K562 (cell line): Measurements from ENCODE around the gene PPIL4. TPM values are rescaled to one million over a fixed set of nuclear protein-coding genes. Genes with fewer than 3 reads are reported as not detected.

Source experiments
- ATAC-seq: fragments of 200-7000 bp; cut with Tn5 transposase; 3 replicates; pipeline ENCODE4 v1.9.1; 2020; ENCODE audit warnings: moderate library complexity
- BruUV-seq: library from RNA; stranded (reverse); fragments of 400-500 nt; replicated peaks from 2 replicates; lab custom pipeline; 2021; lab: Mats Ljungman, UMichigan
- CTCF ChIA-PET: fragments of 300-600 bp; formaldehyde crosslinking; extraction: SDS; loops from one replicate; lab custom pipeline; 2021; ENCODE audit warnings: low intra/inter-chr PET ratio; lab: Yijun Ruan, JAX
- POLR2A ChIA-PET: fragments of 300-600, 350-650 bp; sonication (Branson Sonifier 250); formaldehyde crosslinking; extraction: SDS; loops from one replicate; lab custom pipeline; 2021; ENCODE audit warnings: antibody characterized with exemption, inconsistent platforms; lab: Yijun Ruan, JAX
- DNase-seq, 4 experiments: peaks; one replicate each; pipeline versions ENCODE4 v3.0.0 to v3.0.0-alpha.2; 2011 to 2018; ENCODE audit warnings: low spot score in 3 of 4, mixed read lengths in 3 of 4; ENCODE audit errors: extremely low read depth in 1 of 4
- FAIRE-seq: peaks from 2 replicates; lab custom pipeline; 2011; peaks lifted over from hg19 to GRCh38; lab: Jason Lieb, UNC
- H2AFZ ChIP-seq: 2 replicates; pipeline ENCODE4 v1.6.0; 2011; ENCODE audit warnings: low read depth, low read length, control low read depth, inconsistent platforms
- H3K27ac ChIP-seq: fragments of 200-600 bp; 3 replicates; pipeline ENCODE4 v1.8.0; 2011; ENCODE audit warnings: low read depth, mild to moderate bottlenecking, control low read depth, inconsistent platforms, low read length, moderate library complexity, mixed read lengths; ENCODE audit errors: extremely low read depth
- H3K27me3 ChIP-seq, 2 experiments: fragments of 300-600 bp in 1 of 2; 2 replicates in 1 of 2; 3 replicates in 1 of 2; pipeline versions ENCODE4 v1.6.0 to v1.8.0; 2011; ENCODE audit warnings: inconsistent platforms in 2 of 2, low read length in 2 of 2, mild to moderate bottlenecking in 1 of 2, mixed read lengths in 1 of 2, moderate library complexity in 1 of 2; ENCODE audit not compliant: control insufficient read depth in 2 of 2, insufficient read depth in 2 of 2
- H3K36me3 ChIP-seq: fragments of 300-600 bp; 3 replicates; pipeline ENCODE4 v1.8.0; 2011; ENCODE audit warnings: mild to moderate bottlenecking, low read length, inconsistent platforms; ENCODE audit not compliant: control insufficient read depth, insufficient read depth
- H3K4me1 ChIP-seq, 2 experiments: fragments of 200-600 bp in 1 of 2; replicated peaks in 1 of 2; 2 replicates in 1 of 2; 3 replicates in 1 of 2; pipeline versions ENCODE4 v1.5.1 to v1.8.0; 2011; ENCODE audit warnings: inconsistent platforms in 2 of 2, low read length in 2 of 2, mild to moderate bottlenecking in 1 of 2, mixed read lengths in 1 of 2, moderate library complexity in 1 of 2; ENCODE audit not compliant: control insufficient read depth in 2 of 2, insufficient read depth in 2 of 2
- H3K4me2 ChIP-seq: 2 replicates; pipeline ENCODE4 v1.6.1; 2011; ENCODE audit warnings: low read length, control low read depth, inconsistent platforms, mixed read lengths; ENCODE audit not compliant: insufficient read depth
- H3K4me3 ChIP-seq: fragments of 200-600 bp; sonication (generic), shearing (Covaris generic); 2 replicates; pipeline ENCODE4 v1.5.1; 2016; ENCODE audit warnings: control low read depth, inconsistent platforms
- H3K79me2 ChIP-seq: fragments of 200-600 bp; 3 replicates; pipeline ENCODE4 v1.8.0; 2011; ENCODE audit warnings: low read length, inconsistent platforms; ENCODE audit not compliant: control insufficient read depth, insufficient read depth
- H3K9ac ChIP-seq, 2 experiments: 2 replicates each; pipeline versions ENCODE4 v1.6.0 to v1.6.1; 2011; ENCODE audit warnings: low read depth in 2 of 2, low read length in 2 of 2, control low read depth in 1 of 2, inconsistent platforms in 1 of 2, mild to moderate bottlenecking in 1 of 2, mixed read lengths in 1 of 2; ENCODE audit not compliant: insufficient read depth in 1 of 2
- H3K9me1 ChIP-seq: one replicate; pipeline ENCODE4 v1.6.0; 2011; ENCODE audit warnings: inconsistent platforms, mild to moderate bottlenecking, low read length, moderate library complexity; ENCODE audit not compliant: control insufficient read depth, insufficient read depth
- H3K9me3 ChIP-seq: replicated peaks from 2 replicates; pipeline ENCODE4 v1.5.1; 2011; ENCODE audit warnings: low read depth, low read length, inconsistent platforms; ENCODE audit not compliant: control insufficient read depth, insufficient read depth
- H4K20me1 ChIP-seq: replicated peaks from 2 replicates; pipeline ENCODE4 v1.6.1; 2011; ENCODE audit warnings: low read length, inconsistent platforms, mixed read lengths; ENCODE audit not compliant: control insufficient read depth, insufficient read depth
- ATF1 ChIP-seq, 2 experiments: fragments of 450-650 bp in 1 of 2; IDR thresholded peaks; 2 replicates each; pipeline ENCODE4 v1.6.1; 2016; ENCODE audit warnings: missing compliant biosample characterization in 1 of 2, missing genetic modification characterization in 1 of 2
- C11orf30 ChIP-seq: fragments of 450-650 bp; IDR thresholded peaks from 2 replicates; pipeline ENCODE4 v1.6.1; 2016; ENCODE audit warnings: low read depth, mild to moderate bottlenecking
- CREB3 ChIP-seq: fragments of 450-650 bp; conservative IDR thresholded peaks from 2 replicates; pipeline ENCODE4 v1.6.1; 2016; ENCODE audit warnings: missing genetic modification characterization, low read depth, mild to moderate bottlenecking, missing compliant biosample characterization, moderate library complexity
- CREB5 ChIP-seq: fragments of 250-450 bp; sonication (Bioruptor Pico); IDR thresholded peaks from 2 replicates; pipeline ENCODE4 v1.5.0; 2020; ENCODE audit warnings: mild to moderate bottlenecking
- ETV1 ChIP-seq: fragments of 450-650 bp; conservative IDR thresholded peaks from 2 replicates; pipeline ENCODE4 v1.6.1; 2016; ENCODE audit warnings: missing genetic modification characterization, control low read depth, low read depth, missing compliant biosample characterization
- L3MBTL2 ChIP-seq: fragments of 450-650 bp; IDR thresholded peaks from 2 replicates; pipeline ENCODE4 v1.6.1; 2016; ENCODE audit warnings: mild to moderate bottlenecking, moderate library complexity
- NCOA6 ChIP-seq: fragments of 450-650 bp; IDR thresholded peaks from 2 replicates; pipeline ENCODE4 v1.6.1; 2017; ENCODE audit warnings: mild to moderate bottlenecking
- NELFE ChIP-seq: IDR thresholded peaks from 2 replicates; pipeline ENCODE4 v1.6.1; 2011; ENCODE audit warnings: mild to moderate bottlenecking; ENCODE audit not compliant: insufficient read depth, insufficient read length
- SRSF9 ChIP-seq: fragments of 200-400 bp; formaldehyde crosslinking; IDR thresholded peaks from 2 replicates; pipeline ENCODE4 v1.6.1; 2017; ENCODE audit warnings: low read depth, low read length, borderline replicate concordance
- ZBED1 ChIP-seq: IDR thresholded peaks from 2 replicates; pipeline ENCODE4 v1.6.1; 2014
- ZBTB1 ChIP-seq: sonication (generic); formaldehyde crosslinking; IDR thresholded peaks from 2 replicates; pipeline ENCODE4 v1.8.1; 2023; ENCODE audit warnings: missing genetic modification reagents, low read depth, mild to moderate bottlenecking, borderline replicate concordance
- WGBS: fragments of 100-300 bp; shearing (Covaris generic); methylation state at CpG from one replicate; pipeline ENCODE4 v1.1.6; 2016; ENCODE audit warnings: low coverage, mixed read lengths; ENCODE audit not compliant: insufficient coverage; ENCODE audit errors: missing lambda C conversion rate; 5-methylcytosine and 5-hydroxymethylcytosine counted together
- in situ Hi-C: fragments of 300-500 bp; cut with MboI; formaldehyde crosslinking; loops from 4 replicates; pipeline ENCODE4 v1.15.0; 2018; ENCODE audit warnings: inconsistent platforms, mixed read lengths
- intact Hi-C: fragments of 100-400 bp; cut with micrococcal nuclease; formaldehyde crosslinking; loops from 2 replicates; pipeline ENCODE4 v1.14.2; 2022
- polyA plus RNA-seq, 8 experiments: library from polyadenylated mRNA; depleted of rRNA in 4 of 8; stranded (reverse) in 5 of 8; unstranded in 3 of 8; fragments of >200 nt; fragmentation: Nextera tagmentation in 2 of 8; fragmentation: Illumina TruSeq in 1 of 8; extraction: Ambion mirVana in 2 of 8; extraction: Trizol in 1 of 8; gene quantifications; 2 replicates each; pipeline versions ENCODE4 v1.2.1 to v1.2.3, GENCODE V29; 2011 to 2014; ENCODE audit warnings: inconsistent platforms in 1 of 8, missing spikeins in 1 of 8
- total RNA-seq, 7 experiments: library from RNA; depleted of rRNA in 6 of 7; stranded (reverse); fragments of >200 nt in 6 of 7; fragmentation: Illumina TruSeq in 2 of 7; extraction: Trizol in 2 of 7; gene quantifications; 2 replicates each; pipeline versions ENCODE4 v1.2.1 to v1.2.3, GENCODE V29; 2011 to 2021; ENCODE audit warnings: low replicate concordance in 1 of 7

The PPIL4 gene
- total and polyA plus RNA-seq, 9 of the 15 experiments (the other 6 are each of a cell fraction or from before 2014, with no cell fraction given), result 14.5 to 55.2 (median 45.9) TPM

- intact Hi-C loops, result loop anchor here (5.0 to 10.0 kb wide), 4 partner anchors 150 to 438 kb away; partner anchors contain the start of genes LATS1 and LRP11
- WGBS, result 21% methylated on average over 12 of the region's 12 CpGs
- no TSS peak for BruUV-seq
- ATAC-seq (no peak), FAIRE-seq (no peak), DNase-seq (no peak)
- Histone ChIP-seq H3K4me2 (peak overlapping the region; percentile 94), H3K79me2 (peaks cover 37% of the 10 kb centered on the region), H3K27me3 (no peaks in the 10 kb centered on the region), H3K36me3 (no peaks in the 10 kb centered on the region), H3K9ac (peak overlapping the region; percentile 79 to 97), H3K27ac (no peak overlapping the region; the same call in 2 of the 3 replicates), H3K9me1 (no peaks in the 10 kb centered on the region), H3K9me3 (no peaks in the 10 kb centered on the region), H2AFZ (peak overlapping the region; percentile 91), H3K4me3 (peak overlapping the region; percentile 99), H4K20me1 (peaks cover 4% of the 10 kb centered on the region; the same call in 1 of the 2 replicates), H3K4me1 (peaks cover 6 to 17% of the 10 kb centered on the region in 2 experiments; a peak in 4 of 5 replicates)
- in situ Hi-C loops, result no loop called here
- ChIA-PET CTCF (no interaction called here), POLR2A (interaction anchor here (0.5 to 1.2 kb wide), 5 partner anchors 16 to 694 kb away, joined by 3 to 6 read pairs (median 3); no protein-coding TSS in a partner anchor)
- TF ChIP-seq NCOA6, result no peak
- TF ChIP-seq ZBED1, result 0 out of 2 replicates have a peak, but pooled peaks have one; percentile 3
Observed at GRCh38 chr6:149567194-149567586, 21.3 kb upstream of the PPIL4 start.

GRCh38 chr6:149566410-149567193 is 20.8 kb upstream of the PPIL4 start:
- Histone ChIP-seq H3K9me1 (no peaks in the 10 kb centered on the region), H3K4me2 (peak overlapping the region; percentile 94), H3K4me1 (peaks cover 6 to 17% of the 10 kb centered on the region in 2 experiments; a peak in 4 of 5 replicates), H3K9ac (peak overlapping the region; percentile 79 to 97), H3K9me3 (no peaks in the 10 kb centered on the region), H3K27ac (peak overlapping the region; percentile 86), H3K27me3 (no peaks in the 10 kb centered on the region), H3K79me2 (peaks cover 37% of the 10 kb centered on the region), H2AFZ (peak overlapping the region; percentile 91), H3K36me3 (no peaks in the 10 kb centered on the region), H3K4me3 (peak overlapping the region; percentile 99), H4K20me1 (peaks cover 4% of the 10 kb centered on the region; the same call in 1 of the 2 replicates)
- intact Hi-C loops (loop anchor here (5.0 to 10.0 kb wide), 4 partner anchors 151 to 438 kb away; partner anchors contain the start of genes LATS1 and LRP11), in situ Hi-C loops (no loop called here)
- peak; percentile 73 for ATAC-seq
- no TSS peak for BruUV-seq
- WGBS, result under 1% methylated on average over 67 of the region's 81 CpGs
- peak; percentile 51 to 66 (median 57) for DNase-seq
- ChIA-PET CTCF (interaction anchor here (0.8 kb wide), 1 partner anchor 360 kb away, joined by 5 read pairs; no protein-coding TSS in a partner anchor), POLR2A (interaction anchor here (0.5 to 6.1 kb wide), 13 partner anchors 9 to 694 kb away, joined by 3 to 34 read pairs (median 3); partner anchors contain the start of genes KATNA1 and PPIL4)
- FAIRE-seq, result no peak
- TF ChIP-seq ZBTB1 (CRISPR knock-in tag), result no peak; the same call in 1 of the 2 replicates
- no peak for TF ChIP-seq CREB3 (tag)
- TF ChIP-seq ETV1 (tag), result no peak
- TF ChIP-seq C11orf30, result no peak
- no peak for TF ChIP-seq CREB5 (CRISPR knock-in tag)
- 0 out of 2 replicates have a peak, but pooled peaks have one; percentile 18 for TF ChIP-seq ATF1 (CRISPR knock-in tag; IDR thresholded peaks at IDR 0.05)
- peak; percentile 27 for TF ChIP-seq ATF1 (tag; IDR thresholded peaks at IDR 0.05)
- TF ChIP-seq L3MBTL2, result peak; percentile 84
- TF ChIP-seq SRSF9, result no peak
- TF ChIP-seq NELFE, result no peak
